Thyroid gland (tissue), 4 donors: ENCODE data around the gene JAG1.

Source experiments
- CTCF ChIP-seq, 6 experiments: fragments of 200-600 bp in 3 of 6; fragments of 450-650 bp in 3 of 6; sonication (generic) in 3 of 6; IDR thresholded peaks; one replicate each; pipeline ENCODE4 v1.5.1; 2016 to 2019; ENCODE audit warnings: antibody characterized with exemption in 6 of 6, mild to moderate bottlenecking in 2 of 6, inconsistent platforms in 1 of 6, moderate library complexity in 1 of 6
- POLR2A ChIP-seq, 2 donors: fragments of 450-650 bp; IDR thresholded peaks; one replicate each; pipeline ENCODE4 v1.6.1; 2017; ENCODE audit warnings: antibody characterized with exemption in 2 of 2, mild to moderate bottlenecking in 2 of 2, moderate library complexity in 1 of 2

GRCh38 chr20:10649080-10649796 lies 24.6 kb downstream of the JAG1 start:
- TF ChIP-seq CTCF (IDR thresholded peaks at IDR 0.05) (no peak), POLR2A (IDR thresholded peaks at IDR 0.05) (no peak)
